Measurements from ENCODE around the gene DENND1A. TPM values are rescaled to one million over a fixed set of nuclear protein-coding genes. Genes with fewer than 3 reads are reported as not detected.

DENND1A gene
- total and polyA plus RNA-seq, 7 donors: 12.8 to 33.2 (median 19.2) TPM

GRCh38 chr9:123382653-123383511 lies 547.0 kb downstream of the DENND1A start:
- no peak for DNase-seq
- Histone ChIP-seq H3K27me3 (no peaks in the 10 kb centered on the region), H3K9me3 (no peaks in the 10 kb centered on the region), H3K36me3 (peaks cover 0 to 16% (median 0%) of the 10 kb centered on the region in 4 donors), H3K27ac (no peak overlapping the region), H3K4me3 (no peak overlapping the region), H3K4me1 (no peaks in the 10 kb centered on the region)
- 88 to 94% methylated on average over 27 of the region's 27 CpGs for WGBS, 2 donors
- TF ChIP-seq POLR2A (IDR thresholded peaks at IDR 0.05): no peak
- TF ChIP-seq, protein P1, sequence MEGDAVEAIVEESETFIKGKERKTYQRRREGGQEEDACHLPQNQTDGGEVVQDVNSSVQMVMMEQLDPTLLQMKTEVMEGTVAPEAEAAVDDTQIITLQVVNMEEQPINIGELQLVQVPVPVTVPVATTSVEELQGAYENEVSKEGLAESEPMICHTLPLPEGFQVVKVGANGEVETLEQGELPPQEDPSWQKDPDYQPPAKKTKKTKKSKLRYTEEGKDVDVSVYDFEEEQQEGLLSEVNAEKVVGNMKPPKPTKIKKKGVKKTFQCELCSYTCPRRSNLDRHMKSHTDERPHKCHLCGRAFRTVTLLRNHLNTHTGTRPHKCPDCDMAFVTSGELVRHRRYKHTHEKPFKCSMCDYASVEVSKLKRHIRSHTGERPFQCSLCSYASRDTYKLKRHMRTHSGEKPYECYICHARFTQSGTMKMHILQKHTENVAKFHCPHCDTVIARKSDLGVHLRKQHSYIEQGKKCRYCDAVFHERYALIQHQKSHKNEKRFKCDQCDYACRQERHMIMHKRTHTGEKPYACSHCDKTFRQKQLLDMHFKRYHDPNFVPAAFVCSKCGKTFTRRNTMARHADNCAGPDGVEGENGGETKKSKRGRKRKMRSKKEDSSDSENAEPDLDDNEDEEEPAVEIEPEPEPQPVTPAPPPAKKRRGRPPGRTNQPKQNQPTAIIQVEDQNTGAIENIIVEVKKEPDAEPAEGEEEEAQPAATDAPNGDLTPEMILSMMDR (IDR thresholded peaks at IDR 0.05): no peak
- TF ChIP-seq EP300 (IDR thresholded peaks at IDR 0.05): no peak
- TF ChIP-seq POLR2AphosphoS5 (IDR thresholded peaks at IDR 0.05): no peak
- intact Hi-C loops (cut with DNase I): no loop called here

GRCh38 chr9:123380852-123381705 lies 548.8 kb downstream of the DENND1A start:
- Histone ChIP-seq H3K9me3 (no peaks in the 10 kb centered on the region), H3K36me3 (peaks cover 0 to 16% (median 0%) of the 10 kb centered on the region in 4 donors), H3K4me3 (no peak overlapping the region), H3K27me3 (no peaks in the 10 kb centered on the region), H3K27ac (no peak overlapping the region), H3K4me1 (peaks cover 0 to 6% (median 3%) of the 10 kb centered on the region in 4 donors)
- 84 to 92% methylated on average over 28 of the region's 28 CpGs for WGBS, 2 donors
- TF ChIP-seq EP300 (IDR thresholded peaks at IDR 0.05) (no peak), POLR2AphosphoS5 (IDR thresholded peaks at IDR 0.05) (no peak), POLR2A (IDR thresholded peaks at IDR 0.05) (no peak)
- TF ChIP-seq, protein P1 (IDR thresholded peaks at IDR 0.05): no peak
- intact Hi-C loops (cut with DNase I): no loop called here
- DNase-seq: no peak

DNA sequence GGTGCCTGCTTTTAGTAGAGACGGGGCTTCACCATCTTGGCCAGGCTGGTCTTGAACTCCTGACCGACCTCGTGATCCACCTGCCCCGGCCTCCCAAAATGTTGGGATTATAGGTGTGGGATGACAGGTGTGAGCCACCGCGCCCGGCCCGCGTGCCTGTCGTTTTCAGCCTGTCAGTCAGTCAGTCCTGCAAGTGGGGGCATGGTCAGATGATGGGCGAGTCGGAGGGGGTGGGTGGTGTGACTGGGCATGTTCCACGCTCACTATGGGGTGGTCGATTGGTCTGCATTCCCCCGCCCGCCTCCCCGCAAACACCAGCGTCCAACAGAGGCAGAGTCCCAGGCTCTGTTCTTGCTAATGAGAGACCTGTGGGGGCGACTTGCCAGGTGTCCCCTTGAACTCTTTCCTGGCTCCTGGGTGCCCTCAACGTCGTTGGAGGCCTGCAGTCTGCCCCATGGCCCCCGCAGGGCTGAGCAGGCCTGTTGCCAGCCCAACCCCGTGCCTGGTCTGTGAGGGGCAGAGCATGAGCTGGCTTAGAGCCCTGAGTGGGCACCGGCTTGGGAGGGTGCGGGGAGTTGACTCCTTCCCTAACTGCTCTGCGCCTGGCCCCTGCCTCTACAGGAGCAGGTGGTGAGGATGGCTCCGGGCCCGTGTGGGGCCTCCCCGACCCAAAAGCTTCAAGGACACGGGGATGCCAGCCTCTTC lies 550.8 kb downstream of the DENND1A start:
- intact Hi-C loops (cut with DNase I): no loop called here
- 39 to 80% methylated on average over 30 of the region's 30 CpGs for WGBS, 2 donors
- no peak for TF ChIP-seq POLR2AphosphoS5 (IDR thresholded peaks at IDR 0.05)
- TF ChIP-seq, protein P1 (IDR thresholded peaks at IDR 0.05): no peak
- no peak for TF ChIP-seq EP300 (IDR thresholded peaks at IDR 0.05)
- TF ChIP-seq POLR2A (IDR thresholded peaks at IDR 0.05): no peak

DNA sequence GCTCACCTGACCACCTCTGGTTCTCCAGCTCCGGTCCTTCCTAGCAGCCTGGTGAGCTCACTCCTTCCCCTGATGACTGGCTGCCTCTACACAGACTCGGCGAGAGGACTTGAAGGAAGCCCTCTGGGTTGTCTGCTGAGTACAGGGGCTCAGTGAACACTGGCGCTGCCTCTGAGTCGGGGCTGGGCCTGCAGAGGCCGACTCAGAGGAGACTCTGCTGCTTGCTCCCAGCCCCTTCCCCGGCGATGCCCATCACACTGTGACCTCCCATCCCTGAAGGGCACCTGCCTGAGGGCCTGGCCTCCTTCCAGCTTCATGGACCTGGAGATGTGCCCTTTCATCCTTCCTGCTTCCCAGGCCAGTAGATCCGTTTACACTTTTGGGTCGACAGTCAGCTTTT lies 551.9 kb downstream of the DENND1A start:
- WGBS, 2 donors: 22 to 68% methylated on average over 10 of the region's 10 CpGs
- TF ChIP-seq, protein P1 (IDR thresholded peaks at IDR 0.05): no peak
- TF ChIP-seq POLR2AphosphoS5 (IDR thresholded peaks at IDR 0.05): no peak
- TF ChIP-seq POLR2A (IDR thresholded peaks at IDR 0.05): no peak
- no peak for TF ChIP-seq EP300 (IDR thresholded peaks at IDR 0.05)
- H3K36me3 ChIP-seq: peaks cover 0 to 5% (median 0%) of the 10 kb centered on the region in 4 donors
- no peaks in the 10 kb centered on the region for H3K9me3 ChIP-seq
- intact Hi-C loops (cut with DNase I): no loop called here
- DNase-seq: no peak
- H3K27me3 ChIP-seq: peaks cover 5 to 12% (median 6%) of the 10 kb centered on the region in 3 donors
- H3K27ac ChIP-seq: no peak overlapping the region
- peaks cover 0 to 35% (median 31%) of the 10 kb centered on the region in 4 donors for H3K4me1 ChIP-seq
- H3K4me3 ChIP-seq: no peak overlapping the region

More for the DNA sequence above, 550.8 kb downstream of the DENND1A start:
- no peak for DNase-seq
- peaks cover 0 to 16% (median 0%) of the 10 kb centered on the region in 4 donors for H3K36me3 ChIP-seq
- H3K9me3 ChIP-seq: no peaks in the 10 kb centered on the region
- no peak overlapping the region for H3K4me3 ChIP-seq
- H3K4me1 ChIP-seq: peaks cover 0 to 25% (median 20%) of the 10 kb centered on the region in 4 donors
- H3K27ac ChIP-seq: no peak overlapping the region
- peaks cover 0 to 5% (median 0%) of the 10 kb centered on the region in 3 donors for H3K27me3 ChIP-seq
